WERI-Rb-1 (cell line): ENCODE data around the gene RBMS3.

ENCODE experiments used
- DNase-seq: peaks from one replicate; pipeline ENCODE4 v3.0.0-alpha.2; 2020
- H3K27ac ChIP-seq: fragments of 250-450 bp; sonication (Bioruptor Pico); 2 replicates; pipeline ENCODE4 v1.5.1; 2020; ENCODE audit warnings: mild to moderate bottlenecking, moderate library complexity
- H3K27me3 ChIP-seq: fragments of 250-450 bp; sonication (Bioruptor Pico); 2 replicates; pipeline ENCODE4 v1.5.1; 2021; ENCODE audit warnings: mild to moderate bottlenecking, low read depth, moderate library complexity; ENCODE audit not compliant: insufficient read depth, severe bottlenecking
- H3K36me3 ChIP-seq: fragments of 250-450 bp; sonication (Bioruptor Pico); 2 replicates; pipeline ENCODE4 v1.5.1; 2020; ENCODE audit warnings: mild to moderate bottlenecking, moderate library complexity
- H3K4me3 ChIP-seq: 2 replicates; pipeline ENCODE4 v1.5.1; 2011; ENCODE audit warnings: low read depth, mild to moderate bottlenecking, control low read depth, low read length
- H3K9me3 ChIP-seq: fragments of 250-450 bp; sonication (Bioruptor Pico); 2 replicates; pipeline ENCODE4 v1.5.1; 2021; ENCODE audit warnings: mild to moderate bottlenecking, moderate library complexity; ENCODE audit not compliant: severe bottlenecking
- CTCF ChIP-seq: IDR thresholded peaks from 2 replicates; pipeline ENCODE4 v1.5.1; 2011; ENCODE audit warnings: low read depth, mild to moderate bottlenecking, control low read depth, inconsistent platforms, low read length

Gene RBMS3

GRCh38 chr3:29493109-29493508 lies 212.2 kb downstream of the RBMS3 start:
- H3K9me3 ChIP-seq = no peaks in the 10 kb centered on the region
- H3K36me3 ChIP-seq = no peaks in the 10 kb centered on the region
- DNase-seq = no peak
- H3K27me3 ChIP-seq = no peaks in the 10 kb centered on the region
- TF ChIP-seq CTCF = no peak
- H3K27ac ChIP-seq = no peak overlapping the region
- no peak overlapping the region for H3K4me3 ChIP-seq

- Histone ChIP-seq H3K27me3 (no peaks in the 10 kb centered on the region), H3K27ac (no peak overlapping the region), H3K36me3 (no peaks in the 10 kb centered on the region), H3K9me3 (no peaks in the 10 kb centered on the region), H3K4me3 (no peak overlapping the region)
- TF ChIP-seq CTCF = no peak
- no peak for DNase-seq
These were observed 213.6 kb downstream of the RBMS3 start for GRCh38 chr3:29494305-29495036.

GRCh38 chr3:29497282-29497681 lies 216.4 kb downstream of the RBMS3 start:
- no peak for DNase-seq
- Histone ChIP-seq H3K36me3 (no peaks in the 10 kb centered on the region), H3K27me3 (no peaks in the 10 kb centered on the region), H3K9me3 (no peaks in the 10 kb centered on the region), H3K4me3 (no peak overlapping the region), H3K27ac (no peak overlapping the region)
- TF ChIP-seq CTCF = no peak

GRCh38 chr3:29502771-29503170 lies 221.9 kb downstream of the RBMS3 start:
- no peak for TF ChIP-seq CTCF
- Histone ChIP-seq H3K27me3 (no peaks in the 10 kb centered on the region), H3K4me3 (no peak overlapping the region), H3K36me3 (no peaks in the 10 kb centered on the region), H3K9me3 (no peaks in the 10 kb centered on the region), H3K27ac (no peak overlapping the region)
- DNase-seq = no peak

GRCh38 chr3:29503314-29503713 lies 222.4 kb downstream of the RBMS3 start:
- H3K27ac ChIP-seq = no peak overlapping the region
- H3K4me3 ChIP-seq = no peak overlapping the region
- H3K27me3 ChIP-seq = no peaks in the 10 kb centered on the region
- no peaks in the 10 kb centered on the region for H3K36me3 ChIP-seq
- no peak for DNase-seq
- no peak for TF ChIP-seq CTCF
- no peaks in the 10 kb centered on the region for H3K9me3 ChIP-seq

DNA sequence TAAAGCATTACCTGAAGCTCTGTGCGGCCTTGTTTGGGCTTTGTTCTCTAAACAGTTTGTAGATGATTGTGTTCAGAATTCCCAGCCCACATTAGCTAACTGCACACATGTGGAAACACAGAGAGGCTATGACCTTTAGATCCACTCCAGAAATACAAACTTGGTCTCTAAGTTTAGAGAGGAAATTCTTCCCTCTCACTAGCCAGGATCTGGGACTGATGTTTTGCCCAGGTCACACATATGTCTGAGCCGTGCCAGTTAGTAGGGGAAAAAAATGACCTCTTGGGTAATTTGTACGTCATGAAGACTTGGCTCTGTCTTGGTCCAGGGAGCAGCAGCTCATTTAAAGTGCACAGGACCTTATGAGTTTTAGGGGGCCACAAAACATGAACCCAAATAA lies 223.1 kb downstream of the RBMS3 start:
- Histone ChIP-seq H3K4me3 (no peak overlapping the region), H3K9me3 (no peaks in the 10 kb centered on the region), H3K36me3 (no peaks in the 10 kb centered on the region), H3K27me3 (no peaks in the 10 kb centered on the region), H3K27ac (no peak overlapping the region)
- no peak for TF ChIP-seq CTCF
- DNase-seq = no peak
